Pericardium fibroblast (primary cell): Measurements from ENCODE around the gene RPS24. TPM values are rescaled to one million over a fixed set of nuclear protein-coding genes. Genes with fewer than 3 reads are reported as not detected.

Experiments
- total RNA-seq: library from RNA; depleted of rRNA; stranded (reverse); fragments of >200 nt; gene quantifications from 2 replicates; pipeline ENCODE4 v1.2.3, GENCODE V29; 2015

The RPS24 gene
- total RNA-seq: 2,977 and 4,299 TPM in 2 replicates

GRCh38 chr10:78033637-78034470 lies at the start of gene RPS24:
TSS of gene RPS24 (plus strand) at chr10:78033863. CDS start at chr10:78033902, 39 bp downstream.

GRCh38 chr10:78029269-78030226 lies 4.1 kb upstream of the RPS24 start, which contains the start of gene POLR3A:
TSS of gene POLR3A (minus strand) at chr10:78029515. CDS start at chr10:78029407, 108 bp downstream.

Other genes starting within 250 kb of the RPS24 start
- gene DLG5, start 107.1 kb upstream of the RPS24 start, total RNA-seq: 22.3 and 27.7 TPM in 2 replicates
- 10.0 and 14.1 TPM in 2 replicates for gene POLR3A, start 4.3 kb upstream of the RPS24 start, total RNA-seq